Measurements from ENCODE around the gene FZD8. TPM values are rescaled to one million over a fixed set of nuclear protein-coding genes. Genes with fewer than 3 reads are reported as not detected.

FZD8 gene
- total and polyA plus RNA-seq, 2 of the 4 experiments (the other 2 are of a cell fraction), result 3.6 to 3.9 TPM

GRCh38 chr10:35684586-35684985 is 42.5 kb upstream of the FZD8 start:
- peaks cover 4% of the 10 kb centered on the region for H3K27me3 ChIP-seq (ENCODE audit: control insufficient read depth, insufficient read depth, low read length)
- no peak overlapping the region for H2BK20ac ChIP-seq (ENCODE audit: low read depth, low read length)
- no peak overlapping the region for H3K4ac ChIP-seq (ENCODE audit: low read depth, low read length)
- no peaks in the 10 kb centered on the region for H3K9me1 ChIP-seq (ENCODE audit: insufficient read depth, low read length)
- no peak overlapping the region for H2BK5ac ChIP-seq (ENCODE audit: low read depth, low read length, poor library complexity, severe bottlenecking)
- no peak overlapping the region for H2AFZ ChIP-seq (replicated peaks; ENCODE audit: low read length, poor library complexity)
- dilution Hi-C loops (cut with HindIII; ENCODE audit: low sequenced_read_pairs, unreplicated experiment), result no loop called here
- ATAC-seq (ENCODE audit: low read depth) (peak; percentile 21; the same call in 1 of the 2 replicates), DNase-seq (no peak)
- BruUV-seq (replicated peaks), result no TSS peak
- no peak overlapping the region for H3K23ac ChIP-seq (ENCODE audit: low read depth, low read length)
- H3K36me3 ChIP-seq (ENCODE audit: control insufficient read depth, insufficient read depth, low read length), result no peaks in the 10 kb centered on the region
- no peak overlapping the region for H3K56ac ChIP-seq (ENCODE audit: extremely low read depth, insufficient read depth, low read length)
- H4K20me1 ChIP-seq (ENCODE audit: insufficient read depth, low read length), result no peaks in the 10 kb centered on the region
- H4K91ac ChIP-seq (ENCODE audit: insufficient read depth, low read depth, low read length), result no peak overlapping the region
- no peak overlapping the region for H3K4me2 ChIP-seq (ENCODE audit: low read depth, low read length)
- 22% methylated on average over 3 of the region's 5 CpGs; no CpG with 5 or more reads in 1 of the 2 experiments for WGBS, 2 experiments (ENCODE audit: extremely low coverage in 2 of 2, insufficient read length in 1 of 2)
- H2AK5ac ChIP-seq (ENCODE audit: low read depth, low read length), result no peak overlapping the region
- H4K8ac ChIP-seq (ENCODE audit: low read depth in 2 of 2, low read length in 2 of 2), result no peak overlapping the region
- no peak overlapping the region for H2BK120ac ChIP-seq (ENCODE audit: low read depth, low read length)
- no peak overlapping the region for H4K5ac ChIP-seq (ENCODE audit: low read depth, low read length)
- H3K18ac ChIP-seq (ENCODE audit: low read depth, low read length), result no peak overlapping the region
- no peak for TF ChIP-seq BHLHE40 (IDR thresholded peaks at IDR 0.05; ENCODE audit: low read depth, low read length)
- TF ChIP-seq CTCF (conservative IDR thresholded peaks at IDR 0.05; ENCODE audit: low read depth, low read length), result no peak
- TF ChIP-seq MAZ (IDR thresholded peaks at IDR 0.05; ENCODE audit: borderline replicate concordance, low read depth, low read length), result no peak
- TF ChIP-seq SMC3 (IDR thresholded peaks at IDR 0.05; ENCODE audit: low read depth, low read length), result no peak
- no peak for TF ChIP-seq RAD21 (IDR thresholded peaks at IDR 0.05; ENCODE audit: low read length)
- no peak for TF ChIP-seq CEBPB (IDR thresholded peaks at IDR 0.05; ENCODE audit: low read depth, low read length)
- TF ChIP-seq MAFK (IDR thresholded peaks at IDR 0.05; ENCODE audit: low read depth, low read length), result no peak
- TF ChIP-seq MXI1 (IDR thresholded peaks at IDR 0.05; ENCODE audit: borderline replicate concordance, low read depth, low read length), result no peak
- no peak for TF ChIP-seq FOS (IDR thresholded peaks at IDR 0.05; ENCODE audit: low read depth, low read length)
- TF ChIP-seq RFX5 (IDR thresholded peaks at IDR 0.05; ENCODE audit: low read depth, low read length), result no peak
- no peak for TF ChIP-seq USF2 (IDR thresholded peaks at IDR 0.05; ENCODE audit: low read depth, low read length)
- no peak for TF ChIP-seq POLR2A (IDR thresholded peaks at IDR 0.05; ENCODE audit: low read depth, low read length)
- TF ChIP-seq CHD1 (IDR thresholded peaks at IDR 0.05; ENCODE audit: low read depth, low read length), result no peak
- no peak for TF ChIP-seq NFE2L2 (IDR thresholded peaks at IDR 0.05; ENCODE audit: low read depth, low read length)
- no peak for TF ChIP-seq ELK1 (IDR thresholded peaks at IDR 0.05; ENCODE audit: borderline replicate concordance, low read depth, low read length)
- no peak overlapping the region for H2BK15ac ChIP-seq (ENCODE audit: low read depth, low read length)
- no peaks in the 10 kb centered on the region for H3K79me1 ChIP-seq (ENCODE audit: low read depth in 1 of 2, low read length in 2 of 2)
- ChIA-PET POLR2A (ENCODE audit: unreplicated experiment) (no interaction called here), CTCF (no interaction called here)
- in situ Hi-C loops (cut with MboI; ENCODE audit: low sequenced_read_pairs), result no loop called here
- no peaks in the 10 kb centered on the region for H3K9me3 ChIP-seq (ENCODE audit: control insufficient read depth, insufficient read depth, low read length)
- no peak overlapping the region for H3K27ac ChIP-seq (ENCODE audit: insufficient read depth, low read length)
- no peaks in the 10 kb centered on the region for H3K4me1 ChIP-seq (ENCODE audit: control insufficient read depth, insufficient read depth, low read length)
- no peak overlapping the region for H3K4me3 ChIP-seq (ENCODE audit: insufficient read depth, low read depth, low read length)
- no peak overlapping the region for H3K14ac ChIP-seq (replicated peaks; ENCODE audit: low read depth, low read length)
- H3K9ac ChIP-seq (ENCODE audit: low read depth, low read length), result no peak overlapping the region
- intact Hi-C loops (cut with micrococcal nuclease), result no loop called here
- H2AK9ac ChIP-seq (replicated peaks; ENCODE audit: low read depth, low read length, poor library complexity), result no peak overlapping the region
